IgD-negative memory B cell (primary cell): ENCODE measurements around the gene PRKCZ. TPM values are rescaled to one million over a fixed set of nuclear protein-coding genes. Genes with fewer than 3 reads are reported as not detected.

ENCODE experiments used
- H3K27ac Mint-ChIP-seq, 3 donors: one replicate each; pipeline ENCODE4 v1.8.0; 2020 to 2022; ENCODE audit warnings: mild to moderate bottlenecking in 3 of 3, mixed read lengths in 3 of 3, moderate library complexity in 1 of 3
- H3K27me3 Mint-ChIP-seq: one replicate; pipeline ENCODE4 v1.8.0; 2021; ENCODE audit warnings: mixed read lengths
- H3K36me3 Mint-ChIP-seq: one replicate; pipeline ENCODE4 v1.8.0; 2020; ENCODE audit warnings: mild to moderate bottlenecking, mixed read lengths
- H3K4me1 Mint-ChIP-seq, 3 donors: one replicate each; pipeline ENCODE4 v1.8.0; 2020 to 2022; ENCODE audit warnings: mixed read lengths in 3 of 3, mild to moderate bottlenecking in 1 of 3
- H3K4me3 Mint-ChIP-seq, 4 donors: one replicate each; pipeline ENCODE4 v1.8.0; 2020 to 2022; ENCODE audit warnings: mild to moderate bottlenecking in 4 of 4, mixed read lengths in 4 of 4, moderate library complexity in 3 of 4
- H3K9me3 Mint-ChIP-seq, 3 donors: one replicate each; pipeline ENCODE4 v1.8.0; 2020 to 2021; ENCODE audit warnings: mixed read lengths in 3 of 3, mild to moderate bottlenecking in 1 of 3
- polyA plus RNA-seq: library from polyadenylated mRNA; unstranded; fragments of 300-500 nt; fragmentation: Illumina TruSeq; gene quantifications from one replicate; pipeline ENCODE4 v1.2.3, GENCODE V29; 2021

Gene PRKCZ
- polyA plus RNA-seq, 1 donor from 2014 or later, result 12.0 TPM

GRCh38 chr1:2074944-2075740 is 24.9 kb downstream of the PRKCZ start:
- Mint-ChIP-seq H3K36me3 (peaks cover 13% of the 10 kb centered on the region), H3K4me3 (no peak overlapping the region), H3K27ac (no peak overlapping the region), H3K4me1 (no peaks in the 10 kb centered on the region), H3K27me3 (no peaks in the 10 kb centered on the region), H3K9me3 (peaks cover 2 to 16% (median 8%) of the 10 kb centered on the region in 3 donors)

- H3K27me3 Mint-ChIP-seq, result no peaks in the 10 kb centered on the region
- no peak overlapping the region for H3K27ac Mint-ChIP-seq
- H3K4me1 Mint-ChIP-seq, result no peaks in the 10 kb centered on the region
- H3K4me3 Mint-ChIP-seq, result no peak overlapping the region
- H3K9me3 Mint-ChIP-seq, result peaks cover 2 to 16% (median 10%) of the 10 kb centered on the region in 3 donors
- H3K36me3 Mint-ChIP-seq, result peaks cover 13% of the 10 kb centered on the region
Measured at GRCh38 chr1:2076826-2077225, 26.6 kb downstream of the PRKCZ start.

- H3K27ac Mint-ChIP-seq, result no peak overlapping the region
- H3K9me3 Mint-ChIP-seq, result peaks cover 2 to 16% (median 10%) of the 10 kb centered on the region in 3 donors
- no peaks in the 10 kb centered on the region for H3K27me3 Mint-ChIP-seq
- H3K4me1 Mint-ChIP-seq, result peaks cover 0 to 3% (median 0%) of the 10 kb centered on the region in 3 donors
- H3K36me3 Mint-ChIP-seq, result peaks cover 13% of the 10 kb centered on the region
- peak overlapping the region in 2 of 4 donors; percentile 48 to 71 for H3K4me3 Mint-ChIP-seq
Measured at GRCh38 chr1:2078170-2078569, 28.0 kb downstream of the PRKCZ start.

- Mint-ChIP-seq H3K4me1 (peaks cover 0 to 3% (median 0%) of the 10 kb centered on the region in 3 donors), H3K4me3 (no peak overlapping the region), H3K27ac (no peak overlapping the region), H3K36me3 (peaks cover 10% of the 10 kb centered on the region), H3K9me3 (peaks cover 2 to 16% (median 10%) of the 10 kb centered on the region in 3 donors), H3K27me3 (no peaks in the 10 kb centered on the region)
Measured at GRCh38 chr1:2079396-2080085, 29.3 kb downstream of the PRKCZ start.

- no peak overlapping the region for H3K27ac Mint-ChIP-seq
- H3K4me3 Mint-ChIP-seq, result peak overlapping the region in 1 of 4 donors; percentile 43
Measured at GRCh38 chr1:2080140-2080539, 29.9 kb downstream of the PRKCZ start.

GRCh38 chr1:2080884-2081283 is 30.7 kb downstream of the PRKCZ start:
- Mint-ChIP-seq H3K27ac (no peak overlapping the region), H3K27me3 (no peaks in the 10 kb centered on the region), H3K9me3 (peaks cover 2 to 16% (median 10%) of the 10 kb centered on the region in 3 donors), H3K4me1 (peaks cover 0 to 3% (median 0%) of the 10 kb centered on the region in 3 donors), H3K4me3 (no peak overlapping the region), H3K36me3 (peaks cover 10% of the 10 kb centered on the region)

More at GRCh38 chr1:2080140-2080539, 29.9 kb downstream of the PRKCZ start:
- peaks cover 10% of the 10 kb centered on the region for H3K36me3 Mint-ChIP-seq
- no peaks in the 10 kb centered on the region for H3K27me3 Mint-ChIP-seq
- peaks cover 0 to 3% (median 0%) of the 10 kb centered on the region in 3 donors for H3K4me1 Mint-ChIP-seq
- peaks cover 2 to 16% (median 10%) of the 10 kb centered on the region in 3 donors for H3K9me3 Mint-ChIP-seq

- Mint-ChIP-seq H3K4me1 (peaks cover 0 to 3% (median 0%) of the 10 kb centered on the region in 3 donors), H3K9me3 (peaks cover 2 to 16% (median 10%) of the 10 kb centered on the region in 3 donors), H3K27me3 (no peaks in the 10 kb centered on the region), H3K27ac (no peak overlapping the region), H3K4me3 (no peak overlapping the region), H3K36me3 (peaks cover 10% of the 10 kb centered on the region)
Measured at GRCh38 chr1:2081326-2081885, 31.2 kb downstream of the PRKCZ start.

GRCh38 chr1:2082064-2082463 is 31.9 kb downstream of the PRKCZ start:
- Mint-ChIP-seq H3K9me3 (peaks cover 2 to 13% (median 10%) of the 10 kb centered on the region in 3 donors), H3K4me1 (peaks cover 0 to 3% (median 0%) of the 10 kb centered on the region in 3 donors), H3K27ac (no peak overlapping the region), H3K27me3 (no peaks in the 10 kb centered on the region), H3K36me3 (peaks cover 6% of the 10 kb centered on the region), H3K4me3 (no peak overlapping the region)

- Mint-ChIP-seq H3K4me1 (peaks cover 0 to 3% (median 0%) of the 10 kb centered on the region in 3 donors), H3K9me3 (peaks cover 0 to 2% (median under 1%) of the 10 kb centered on the region in 3 donors), H3K27me3 (no peaks in the 10 kb centered on the region), H3K4me3 (no peak overlapping the region), H3K27ac (peak overlapping the region in 1 of 3 donors; percentile 16), H3K36me3 (peaks cover 2% of the 10 kb centered on the region)
Measured at GRCh38 chr1:2083666-2084065, 33.5 kb downstream of the PRKCZ start.

GRCh38 chr1:2084306-2084705 is 34.1 kb downstream of the PRKCZ start:
- Mint-ChIP-seq H3K27ac (no peak overlapping the region), H3K36me3 (peaks cover 2% of the 10 kb centered on the region)

GRCh38 chr1:2085080-2085479 is 34.9 kb downstream of the PRKCZ start:
- peaks cover 0 to 2% (median 0%) of the 10 kb centered on the region in 3 donors for H3K9me3 Mint-ChIP-seq
- H3K4me1 Mint-ChIP-seq, result peaks cover 0 to 3% (median 0%) of the 10 kb centered on the region in 3 donors
- H3K36me3 Mint-ChIP-seq, result peaks cover 2% of the 10 kb centered on the region
- peak overlapping the region in 1 of 4 donors; percentile 43 for H3K4me3 Mint-ChIP-seq
- H3K27me3 Mint-ChIP-seq, result no peaks in the 10 kb centered on the region
- H3K27ac Mint-ChIP-seq, result no peak overlapping the region

More at GRCh38 chr1:2084306-2084705, 34.1 kb downstream of the PRKCZ start:
- Mint-ChIP-seq H3K4me1 (peaks cover 0 to 3% (median 0%) of the 10 kb centered on the region in 3 donors), H3K9me3 (peaks cover 0 to 2% (median 0%) of the 10 kb centered on the region in 3 donors), H3K27me3 (no peaks in the 10 kb centered on the region), H3K4me3 (no peak overlapping the region)

- H3K27me3 Mint-ChIP-seq, result no peaks in the 10 kb centered on the region
Measured at GRCh38 chr1:2086446-2087078, 36.4 kb downstream of the PRKCZ start.

GRCh38 chr1:2087766-2088165 is 37.6 kb downstream of the PRKCZ start:
- Mint-ChIP-seq H3K9me3 (peaks cover 0 to 2% (median 0%) of the 10 kb centered on the region in 3 donors), H3K4me1 (peaks cover 2 to 5% (median 4%) of the 10 kb centered on the region in 3 donors)

More at GRCh38 chr1:2086446-2087078, 36.4 kb downstream of the PRKCZ start:
- Mint-ChIP-seq H3K27ac (no peak overlapping the region), H3K36me3 (peaks cover 2% of the 10 kb centered on the region), H3K4me1 (peaks cover 3 to 4% (median 4%) of the 10 kb centered on the region in 3 donors), H3K4me3 (no peak overlapping the region), H3K9me3 (peaks cover 0 to 2% (median 0%) of the 10 kb centered on the region in 3 donors)

GRCh38 chr1:2088458-2088857 is 38.2 kb downstream of the PRKCZ start:
- peak overlapping the region in 1 of 3 donors; percentile 67 for H3K27ac Mint-ChIP-seq

More at GRCh38 chr1:2087766-2088165, 37.6 kb downstream of the PRKCZ start:
- Mint-ChIP-seq H3K27ac (peak overlapping the region in 1 of 3 donors; percentile 62), H3K27me3 (no peaks in the 10 kb centered on the region), H3K4me3 (no peak overlapping the region), H3K36me3 (peaks cover 2% of the 10 kb centered on the region)

More at GRCh38 chr1:2088458-2088857, 38.2 kb downstream of the PRKCZ start:
- H3K27me3 Mint-ChIP-seq, result no peaks in the 10 kb centered on the region
- peaks cover 0 to 2% (median 0%) of the 10 kb centered on the region in 3 donors for H3K9me3 Mint-ChIP-seq
- H3K36me3 Mint-ChIP-seq, result peaks cover 2% of the 10 kb centered on the region
- peaks cover 2 to 5% (median 4%) of the 10 kb centered on the region in 3 donors for H3K4me1 Mint-ChIP-seq
- H3K4me3 Mint-ChIP-seq, result no peak overlapping the region
